Effector CD4-positive, alpha-beta T cell (primary cell): ENCODE data around the gene TAOK1.

ENCODE experiments used
- DNase-seq: peaks from one replicate; pipeline ENCODE4 v3.0.0-alpha.2; 2020

Gene TAOK1

DNA sequence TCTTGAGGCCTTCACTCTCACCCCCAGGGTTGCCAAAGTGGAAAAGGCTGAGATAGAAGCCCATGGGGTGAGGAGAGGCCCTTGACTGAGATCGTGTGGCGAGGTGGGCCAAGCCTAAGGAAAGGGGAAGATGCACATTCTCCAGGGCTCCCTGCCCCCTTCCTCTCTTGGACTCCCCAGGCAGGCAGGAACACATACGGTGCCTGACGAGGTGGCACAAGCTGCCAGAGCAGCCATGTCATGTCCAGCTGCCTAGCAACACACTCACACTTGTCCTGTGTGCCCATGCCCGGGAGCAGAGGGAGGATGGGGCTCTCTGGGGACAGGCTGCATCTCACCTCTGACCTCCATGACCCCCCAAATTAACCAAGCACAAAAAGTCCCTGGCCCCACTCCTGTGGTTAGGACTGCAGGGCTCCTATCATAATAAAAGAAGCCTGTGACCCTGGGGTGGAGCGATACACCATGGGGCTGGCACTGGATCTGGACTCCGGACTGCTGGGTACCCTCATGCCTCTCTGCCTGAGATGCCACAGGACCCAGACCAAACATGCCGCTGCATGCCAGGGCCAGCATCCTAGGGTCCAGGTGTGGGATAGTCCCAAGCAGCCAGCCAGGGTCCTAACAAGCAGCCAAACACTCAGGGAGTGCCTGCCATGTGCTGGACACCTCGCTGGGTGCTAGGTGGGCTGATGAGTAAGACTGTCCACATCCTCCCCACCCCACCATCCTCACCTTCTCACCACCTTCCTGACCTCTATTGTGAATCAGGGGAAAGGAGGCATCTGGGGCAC lies 196.7 kb downstream of the TAOK1 start:
- DNase-seq: no peak

DNA sequence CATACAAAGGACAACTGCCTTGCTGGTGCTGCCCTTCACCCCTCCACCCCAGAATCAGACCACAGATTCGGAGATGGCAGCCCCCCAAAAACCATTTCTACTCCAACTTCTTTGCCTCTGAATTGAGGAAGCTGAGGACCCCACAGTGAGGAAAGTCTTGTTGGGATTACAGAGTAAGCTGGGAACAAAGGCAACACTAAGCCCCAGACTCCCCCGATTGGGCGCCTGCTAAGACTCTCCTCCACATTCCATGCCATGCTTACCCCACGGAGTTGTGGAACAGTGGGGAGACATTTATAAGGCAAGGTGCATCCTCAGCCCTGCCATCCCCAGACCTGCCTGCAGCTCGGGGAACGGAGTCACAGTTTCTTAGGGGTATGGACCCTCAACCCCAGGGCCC lies 197.4 kb downstream of the TAOK1 start:
- DNase-seq: no peak

DNA sequence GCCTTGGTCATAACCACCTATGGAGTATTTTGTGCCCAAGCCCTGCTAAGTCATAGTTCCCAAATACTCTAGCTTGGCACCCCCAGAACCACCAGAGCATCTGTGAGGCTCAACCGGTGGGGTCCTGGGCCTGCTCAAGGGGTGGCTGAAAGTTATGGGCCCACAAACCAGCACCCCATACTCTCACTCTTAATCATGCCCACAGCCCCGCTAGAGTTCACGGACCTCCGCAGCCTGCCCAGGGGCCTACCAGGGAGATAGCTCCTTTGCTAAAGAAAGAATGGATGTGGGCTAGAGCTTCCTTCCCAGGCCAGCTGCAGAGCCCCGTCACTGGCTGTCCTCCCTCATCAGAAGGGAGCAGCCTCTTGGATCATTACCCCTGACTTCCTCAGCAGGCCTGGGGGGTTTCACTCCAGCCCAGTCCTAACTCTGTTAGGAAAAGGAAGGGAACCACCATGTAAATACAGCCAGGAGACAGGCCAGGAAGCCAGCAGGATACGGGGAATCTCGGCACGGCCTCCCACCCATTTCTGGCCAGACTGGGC lies 197.9 kb downstream of the TAOK1 start:
- no peak for DNase-seq

DNA sequence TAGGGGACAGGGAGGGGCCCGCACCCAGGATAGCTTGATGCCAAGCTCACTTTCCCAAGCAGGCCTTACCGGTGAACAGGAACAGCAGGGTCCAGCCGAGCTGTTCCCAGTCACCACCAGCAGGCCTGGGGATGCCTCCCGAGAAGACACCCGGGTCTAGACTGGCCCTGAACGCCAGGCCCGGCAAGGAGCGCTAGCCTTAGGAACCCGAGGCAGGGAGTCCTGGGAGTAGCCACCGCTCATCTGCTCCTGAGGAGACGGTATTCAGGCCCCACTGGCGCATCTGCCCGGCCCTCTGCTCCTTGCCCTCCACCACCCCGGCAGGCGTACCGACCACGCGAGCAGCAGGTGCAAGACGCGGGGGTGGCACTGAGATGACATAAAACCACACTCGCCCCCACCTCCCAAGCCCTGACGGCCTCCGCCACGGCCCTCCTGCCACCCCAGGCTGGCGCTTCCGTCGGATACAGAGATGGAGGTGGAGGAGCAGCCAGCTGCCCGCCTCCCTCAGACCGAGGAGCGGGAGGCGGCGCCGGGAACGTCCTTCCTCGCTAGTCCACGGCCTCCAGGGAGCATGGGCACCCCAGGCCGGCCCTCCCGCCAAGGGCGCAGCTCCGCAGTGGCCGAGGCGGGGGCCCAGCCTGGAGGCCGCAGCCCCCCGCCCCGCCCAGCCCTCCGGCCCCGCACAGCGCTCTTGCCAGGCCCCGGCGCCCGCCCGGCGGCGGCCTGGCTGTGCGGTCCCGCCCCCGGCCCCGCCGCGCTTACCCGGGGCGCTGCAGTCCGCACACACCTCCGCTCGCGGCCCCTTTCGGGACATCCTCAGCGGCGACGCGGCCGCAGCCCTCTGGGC lies 198.6 kb downstream of the TAOK1 start:
- peak; percentile 40 for DNase-seq

DNA sequence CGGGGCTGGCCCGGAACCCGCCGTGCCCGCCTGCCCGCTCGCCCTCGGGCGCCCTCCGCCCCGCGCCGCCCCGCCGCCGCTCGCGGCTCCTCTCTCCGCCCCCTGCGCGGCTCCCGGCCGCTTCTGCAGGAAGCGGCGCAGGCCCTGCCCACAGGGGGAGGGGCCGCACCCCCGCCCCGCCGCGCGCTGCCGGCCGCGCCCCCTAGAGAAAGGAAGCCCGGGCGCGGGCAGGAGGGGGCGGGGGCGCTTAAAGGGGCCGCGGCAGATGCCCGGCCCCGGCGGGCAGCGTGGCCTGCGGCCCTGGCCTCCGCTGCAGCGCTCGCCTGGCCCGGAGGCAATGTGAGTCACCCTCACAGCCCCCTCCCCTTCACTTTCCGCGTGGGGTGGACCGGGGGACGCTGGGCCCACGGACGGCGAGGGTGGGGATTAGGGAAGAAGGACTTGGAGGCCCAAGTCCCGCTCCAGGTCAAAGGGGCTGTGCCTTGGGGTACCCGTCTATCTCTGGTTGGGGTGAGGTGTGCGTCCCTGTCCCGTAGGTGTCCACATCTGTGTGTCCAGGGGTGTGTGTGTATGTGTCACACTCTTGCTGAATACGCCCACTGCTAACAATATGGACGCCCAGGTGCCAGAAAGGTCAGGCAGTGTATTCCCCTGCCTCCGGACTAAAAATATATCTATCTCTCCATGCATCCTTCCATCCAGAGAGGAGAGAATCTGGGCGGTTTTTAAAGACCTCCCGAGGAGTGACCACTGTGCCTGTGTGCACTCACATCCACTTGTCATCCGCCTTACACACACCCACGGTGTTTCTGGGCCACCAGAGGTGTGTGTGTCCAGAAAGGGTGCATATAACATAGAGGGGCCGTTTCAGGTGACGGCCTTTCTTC lies 199.6 kb downstream of the TAOK1 start, which contains the start of gene GIT1:
GIT1 (minus strand) TSS at position 125 of the 887 bp plus-strand sequence. CDS start 270 bp downstream, outside the sequence.
- peak; percentile 77 for DNase-seq

DNA sequence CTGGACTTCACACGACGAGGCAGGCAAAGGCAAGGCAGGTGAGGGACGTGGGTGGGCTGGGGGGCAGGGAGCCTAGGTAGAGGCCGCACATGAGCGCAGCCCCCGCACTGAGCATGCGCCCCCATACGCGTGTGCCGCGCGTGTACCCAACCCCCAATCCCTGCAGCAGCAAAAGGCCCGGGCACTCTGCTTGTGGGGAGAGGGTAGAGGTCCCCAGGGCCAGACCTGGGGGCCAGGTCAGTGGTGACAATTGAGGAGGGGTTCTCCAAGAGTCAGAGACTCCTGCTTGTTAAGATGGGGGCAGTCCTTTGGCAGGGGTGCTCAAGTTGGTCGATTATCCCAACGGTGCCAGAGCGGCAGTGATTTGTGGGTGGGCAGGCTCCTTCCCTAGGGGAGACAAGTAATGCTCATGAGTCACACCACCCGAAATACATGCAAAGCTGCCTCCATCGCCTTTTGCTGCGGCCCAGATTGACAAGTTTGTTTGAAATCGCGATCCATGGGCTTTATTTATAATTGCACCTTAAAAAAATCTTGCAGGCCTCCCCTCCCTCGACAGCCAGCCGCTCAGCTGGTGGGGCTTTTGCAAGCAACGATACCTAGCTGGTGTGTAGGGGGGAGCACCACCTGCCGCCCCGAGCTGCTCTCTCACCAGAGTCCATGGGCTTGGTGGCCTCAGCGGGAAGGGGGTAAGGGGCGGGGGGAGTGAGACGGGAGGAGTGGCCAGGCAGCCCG lies 200.4 kb downstream of the TAOK1 start:
- no peak for DNase-seq

DNA sequence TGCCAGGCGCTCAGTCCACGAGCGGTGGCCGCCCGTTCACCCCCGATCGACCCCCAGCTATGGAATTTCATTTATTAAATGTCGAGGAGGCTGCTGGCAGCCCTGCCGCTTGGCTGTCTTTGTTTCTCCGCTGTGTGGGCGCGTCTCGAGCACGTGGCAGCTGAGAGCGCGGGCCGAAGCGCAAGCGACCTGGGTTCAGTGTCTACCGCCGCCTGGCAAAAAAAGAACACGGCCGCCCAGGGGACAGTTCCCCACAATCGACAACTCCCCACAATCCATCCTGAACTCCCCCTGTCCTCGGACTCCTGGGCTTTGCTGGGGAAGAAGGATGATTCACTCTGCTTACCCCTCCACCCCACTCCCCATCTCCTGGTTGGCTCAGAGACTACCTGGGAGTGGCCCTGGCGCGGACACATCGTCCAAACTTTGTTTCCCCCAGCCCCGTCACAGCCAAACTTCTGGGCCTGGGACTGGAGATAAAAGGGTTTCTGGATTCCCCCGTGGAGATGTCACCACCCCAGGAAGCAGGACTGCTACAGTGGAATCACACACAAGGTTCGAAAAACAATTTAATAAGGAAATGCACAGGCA lies 201.1 kb downstream of the TAOK1 start:
- no peak for DNase-seq

DNA sequence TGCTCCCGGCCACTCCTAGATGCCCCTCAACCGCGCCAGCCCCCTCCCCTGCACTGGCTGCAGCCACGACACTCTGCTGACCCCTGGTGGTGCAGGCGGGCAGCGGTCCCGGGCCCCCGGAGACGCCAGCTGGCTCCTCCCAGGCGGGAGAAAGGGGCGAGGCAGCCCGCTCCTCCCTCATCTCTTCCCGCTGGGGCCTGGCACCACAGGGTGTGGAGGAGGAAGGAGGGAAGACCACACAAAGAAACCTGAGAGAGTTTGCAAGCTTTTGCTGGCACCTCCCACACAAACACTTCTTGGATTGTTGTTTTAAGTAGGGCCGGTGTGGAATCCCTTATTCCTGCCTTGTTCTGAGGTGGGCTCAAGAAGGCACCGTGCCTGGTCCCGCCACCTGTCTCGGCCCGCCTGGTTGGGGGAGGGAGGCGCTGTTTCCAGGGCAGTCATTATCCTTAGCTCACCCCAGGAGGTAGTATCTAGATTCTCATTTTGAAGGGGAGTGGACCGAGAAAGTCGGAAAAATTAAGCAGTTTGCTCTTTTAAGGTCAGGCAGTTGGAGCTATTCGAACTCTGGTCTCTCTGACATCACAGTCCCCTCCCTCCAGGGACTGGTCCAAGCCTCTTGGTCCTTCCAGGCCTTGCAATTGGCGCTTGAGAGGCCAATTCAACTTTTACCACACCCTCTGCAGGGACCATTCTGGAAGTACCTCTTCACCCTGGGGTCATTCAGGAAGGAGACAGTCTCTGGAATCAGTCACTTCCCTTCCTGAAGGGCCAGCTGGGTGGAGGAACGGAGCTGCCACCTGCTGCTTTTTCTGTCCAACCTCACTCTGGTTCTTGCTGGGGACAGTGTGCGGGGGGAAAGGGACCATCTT lies 201.8 kb downstream of the TAOK1 start:
- DNase-seq: peak; percentile 72

DNA sequence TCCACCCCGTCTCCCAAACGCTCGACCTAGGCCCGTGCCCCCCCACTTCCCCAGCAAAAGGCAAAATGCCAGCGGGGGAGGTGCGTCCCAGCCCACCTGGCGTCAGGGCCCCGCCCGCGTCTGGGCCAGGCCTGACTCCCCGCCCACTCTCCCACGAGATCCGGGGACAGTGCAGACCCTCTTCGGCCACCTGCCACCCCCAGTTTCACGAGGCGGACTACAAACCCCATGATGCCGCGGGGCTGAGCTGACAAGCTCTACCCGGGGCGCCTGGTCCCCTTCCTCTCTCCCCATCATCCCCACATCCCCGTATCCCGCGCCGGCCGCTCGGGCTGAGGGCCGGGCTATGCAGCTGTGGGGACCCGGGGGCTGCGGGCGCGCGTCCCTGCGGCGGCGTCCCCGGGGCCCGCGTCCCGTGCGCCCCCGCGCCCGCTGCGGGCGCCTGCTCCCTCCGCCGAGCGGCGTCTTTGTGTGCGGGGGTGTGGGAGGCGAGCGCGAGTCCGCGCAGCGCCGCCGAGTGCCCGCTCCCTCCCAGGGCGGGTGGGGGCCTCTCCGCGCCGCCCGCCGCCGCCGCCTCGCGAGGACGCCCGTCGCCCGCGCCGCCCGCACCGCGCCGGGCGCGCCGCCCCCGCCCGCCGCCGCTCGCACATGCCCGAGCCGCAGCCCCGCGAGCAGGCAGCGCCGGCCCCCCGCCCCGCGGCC lies 202.8 kb downstream of the TAOK1 start, which contains the start of gene ANKRD13B:
ANKRD13B (plus strand) TSS at position 283 of the 702 bp plus-strand sequence. CDS start 490 bp downstream, outside the sequence.
- DNase-seq: no peak

DNA sequence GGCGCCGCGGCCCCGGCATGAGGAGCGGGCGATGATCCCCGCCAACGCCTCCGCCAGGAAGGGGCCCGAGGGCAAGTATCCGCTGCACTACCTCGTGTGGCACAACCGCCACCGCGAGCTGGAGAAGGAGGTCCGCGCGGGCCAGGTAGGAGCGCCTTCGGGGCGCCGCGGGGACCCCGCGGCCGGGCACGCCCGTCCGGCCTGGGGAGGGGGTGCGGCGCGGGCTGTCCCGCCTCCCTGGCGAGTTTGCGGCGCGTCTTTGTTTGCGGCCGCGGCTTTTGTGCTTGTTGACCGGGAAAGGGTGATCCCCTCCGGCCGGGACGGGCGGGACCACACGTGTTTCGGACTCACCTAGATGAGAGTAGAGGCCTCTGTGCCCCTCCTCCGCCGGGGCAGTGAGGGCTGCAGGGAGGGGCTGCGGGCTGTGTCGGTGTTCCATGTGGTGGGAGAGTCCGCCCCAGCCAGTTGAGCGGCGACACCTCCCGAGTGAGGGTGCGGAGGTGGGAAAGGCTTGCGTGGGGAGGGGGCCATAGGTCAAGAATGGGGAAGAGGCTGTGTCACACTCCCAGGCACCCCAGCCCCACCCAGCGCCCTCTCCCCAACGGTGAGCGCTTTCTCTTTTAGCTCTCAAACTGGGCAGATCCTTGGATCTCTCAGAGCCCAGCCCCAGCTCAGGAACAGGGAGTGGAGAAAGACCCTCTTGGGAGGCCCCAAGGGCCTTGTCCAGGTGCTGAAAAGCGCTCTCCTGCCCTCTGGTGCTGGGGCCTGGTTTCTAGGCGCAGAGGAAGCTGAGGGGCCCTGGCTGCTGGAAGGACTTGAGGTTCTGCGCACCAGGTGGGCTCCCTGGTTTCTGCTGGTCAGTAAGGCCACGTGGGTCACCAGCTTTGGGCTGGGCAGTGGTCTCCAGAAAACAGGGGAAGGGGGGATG lies 203.7 kb downstream of the TAOK1 start:
- DNase-seq: no peak

DNA sequence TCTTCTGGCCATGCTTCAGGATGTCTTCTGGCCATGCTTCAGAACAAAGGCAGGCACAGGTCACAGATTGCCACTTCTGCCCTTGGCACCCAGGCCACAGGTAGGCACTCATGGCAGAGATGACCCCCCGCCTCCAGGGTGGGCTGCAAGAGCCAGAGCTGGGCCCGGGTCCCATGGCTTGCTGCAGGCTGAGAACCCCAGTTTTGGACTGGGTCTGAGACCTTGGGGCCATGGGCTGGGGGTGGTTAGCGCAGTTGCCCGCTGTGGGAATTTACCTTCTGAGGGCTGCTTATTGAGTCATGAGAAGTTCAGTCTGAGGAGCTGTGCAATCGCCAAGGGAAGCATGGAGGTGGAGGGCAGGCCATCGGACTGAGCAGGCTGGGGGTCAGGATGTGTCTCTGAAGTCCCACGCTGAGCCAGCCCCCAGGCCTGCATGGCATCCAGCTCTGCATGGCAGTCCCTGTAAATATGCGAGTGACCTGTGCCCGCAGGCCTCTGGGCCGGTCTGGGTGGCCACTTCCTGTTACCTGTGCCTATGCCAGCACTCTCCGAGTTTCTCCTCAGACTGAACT lies 204.4 kb downstream of the TAOK1 start:
- DNase-seq: no peak

DNA sequence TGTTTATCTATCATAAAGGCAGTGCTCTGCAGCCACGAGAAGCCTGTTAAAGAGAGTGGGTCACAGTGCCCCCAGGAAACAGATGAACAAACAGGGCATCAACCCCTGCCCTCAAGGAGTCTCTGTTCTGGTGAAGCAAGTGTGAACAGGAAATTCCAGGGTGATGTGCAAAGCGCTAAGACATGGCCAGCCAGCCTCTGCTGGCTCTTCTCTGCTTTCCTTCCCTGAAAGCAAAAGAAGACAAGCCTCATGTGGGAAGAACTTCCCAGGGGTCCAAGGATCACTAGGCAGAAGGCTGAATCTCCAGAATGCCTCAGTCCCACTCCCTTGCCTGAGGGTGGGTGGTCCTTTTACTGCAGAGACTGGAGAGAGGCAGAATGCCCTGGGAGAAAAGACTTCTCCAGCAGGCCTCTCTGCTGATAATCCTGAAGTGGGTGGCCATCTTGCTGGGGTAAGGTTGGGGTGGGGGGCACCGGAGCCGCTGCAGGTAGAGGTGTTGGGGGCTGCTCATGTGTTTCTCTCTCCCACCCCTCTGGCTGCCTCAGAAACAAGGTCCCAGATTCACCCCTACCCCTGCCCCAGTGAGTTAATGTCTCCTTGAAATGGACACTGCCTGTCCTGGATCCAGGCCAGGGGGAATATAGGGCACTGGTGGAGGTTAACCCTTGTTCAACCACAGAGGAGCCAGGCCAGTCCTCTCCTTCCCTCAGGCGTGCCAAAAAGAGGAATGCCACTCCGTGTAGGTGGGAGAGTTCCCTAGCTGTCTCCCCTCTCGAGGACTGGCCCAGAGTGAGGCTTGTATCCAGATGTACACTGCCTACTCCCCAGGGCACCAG lies 205.2 kb downstream of the TAOK1 start:
- DNase-seq: no peak

DNA sequence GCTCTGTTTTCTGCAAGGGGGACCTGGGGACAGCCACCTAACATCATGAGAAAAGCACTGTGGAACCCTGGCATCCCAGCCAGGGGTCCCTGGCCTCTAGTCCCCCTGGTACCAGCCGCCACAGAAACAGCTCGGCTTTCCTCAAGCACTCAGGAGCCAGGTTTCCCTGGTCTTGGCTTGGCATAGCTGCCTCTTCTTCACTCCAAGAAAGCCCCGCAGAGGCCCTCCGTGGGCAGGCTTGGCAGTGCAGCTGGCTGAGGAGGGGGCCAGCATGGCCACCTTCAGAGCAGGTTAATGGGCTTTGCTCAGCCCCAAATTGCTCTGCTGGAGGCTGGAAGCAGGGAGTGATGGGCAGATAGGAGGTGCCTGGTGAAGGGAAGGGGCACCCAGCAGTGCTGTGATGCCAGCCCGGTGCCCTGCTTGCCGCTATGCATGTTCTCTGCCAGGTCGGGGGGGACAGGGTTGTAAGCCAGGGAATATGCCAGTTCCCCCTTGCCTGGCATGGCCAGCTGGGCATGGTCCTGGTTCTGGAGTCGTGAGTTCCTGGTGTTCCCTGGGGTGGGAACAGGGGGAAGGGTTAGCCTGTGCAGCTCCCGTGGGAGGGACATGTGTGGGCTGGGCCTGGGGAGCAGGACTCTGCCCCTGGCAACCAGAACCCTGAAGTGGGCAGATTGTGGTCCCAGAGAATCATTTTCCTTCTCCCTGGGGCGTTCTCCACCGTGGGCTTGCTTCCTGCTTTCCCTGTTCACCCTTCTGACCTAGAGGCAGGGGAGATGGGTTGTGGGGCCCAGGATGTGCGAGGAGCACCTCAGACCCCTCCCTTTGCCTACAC lies 206.0 kb downstream of the TAOK1 start:
- DNase-seq: no peak

DNA sequence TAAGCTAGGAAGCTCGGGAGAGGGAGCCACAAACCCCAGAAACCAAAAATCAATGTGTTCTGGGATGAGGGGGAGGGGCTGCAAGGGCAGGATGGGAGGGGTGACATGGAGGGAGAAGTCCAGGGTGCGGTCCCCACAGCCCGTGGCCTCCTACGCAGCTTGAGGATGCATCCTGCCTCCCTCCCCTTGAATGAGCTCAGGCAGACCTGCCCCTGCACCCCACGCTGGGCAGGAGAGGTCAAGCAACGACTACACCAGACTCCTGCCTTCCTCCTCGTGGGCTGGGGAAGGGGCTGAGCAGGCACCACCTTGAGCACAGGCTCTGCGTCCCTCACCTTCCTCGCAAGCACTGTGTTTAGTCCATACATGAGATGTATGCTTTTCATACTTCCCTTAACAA lies 206.6 kb downstream of the TAOK1 start:
- DNase-seq: no peak

DNA sequence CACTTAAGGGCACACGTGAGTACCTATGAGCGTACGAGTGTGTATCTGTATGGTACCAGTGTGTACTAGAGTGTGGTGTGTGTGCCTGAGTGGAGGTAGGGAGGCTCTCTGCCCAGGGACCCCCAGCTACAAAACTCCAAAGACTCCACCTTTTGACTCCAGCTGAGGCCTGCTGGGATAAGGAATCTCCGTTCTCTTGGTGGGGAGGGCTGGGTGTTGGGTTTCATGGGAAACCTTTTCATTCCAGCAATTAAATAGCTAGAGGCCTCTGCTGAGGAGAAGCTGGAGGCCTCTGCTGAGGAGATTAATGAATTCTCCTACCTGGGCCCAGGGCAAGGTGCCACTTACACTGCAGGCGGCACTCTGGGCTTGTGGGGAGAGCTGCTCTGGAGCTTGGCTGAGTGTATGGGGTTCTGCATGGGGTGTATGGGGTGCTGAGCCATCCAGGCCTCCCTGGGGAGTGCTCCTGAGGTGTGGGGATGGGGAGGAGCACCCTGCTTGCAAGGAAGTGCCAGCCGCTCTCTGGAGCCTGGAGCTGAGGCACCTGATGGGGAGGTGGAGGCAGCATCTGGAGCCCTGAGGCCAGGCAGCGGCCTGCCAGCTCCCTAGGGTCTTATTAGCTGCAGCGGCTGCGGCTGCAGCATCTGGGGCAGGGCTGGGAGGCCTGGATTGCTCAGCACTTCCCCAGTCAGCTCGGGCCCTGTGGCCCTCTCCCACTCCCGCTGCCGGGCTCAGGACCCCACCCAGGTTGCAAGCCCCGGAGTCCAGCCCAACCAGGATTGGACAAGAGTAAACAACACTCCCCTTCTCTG lies 207.4 kb downstream of the TAOK1 start:
- no peak for DNase-seq
